ENCODE data around the gene RPL12.

Gene RPL12

DNA sequence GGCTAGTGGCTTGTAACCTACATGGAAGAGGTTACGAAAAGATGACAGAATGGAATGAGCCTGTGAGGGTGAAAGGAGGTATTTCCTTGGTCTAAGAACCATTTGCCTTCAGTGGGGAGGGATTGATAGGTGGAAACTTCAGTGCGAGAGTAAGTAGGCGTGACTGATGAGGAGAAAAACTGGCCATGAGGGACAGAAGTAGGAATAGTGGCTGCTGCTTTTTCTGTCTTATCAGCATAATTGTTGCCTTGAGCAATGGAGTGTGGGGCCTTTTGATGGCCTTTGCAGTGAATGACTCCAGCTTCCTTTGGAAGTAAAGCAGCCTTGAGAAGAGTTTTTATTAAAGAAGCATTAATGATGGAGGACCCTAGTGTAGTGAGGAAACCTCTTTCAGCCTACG is 36.1 kb downstream of the RPL12 start:
- H3K36me3 ChIP-seq (ENCODE audit: insufficient read depth, low read length), result no peaks in the 10 kb centered on the region
- no peak for TF ChIP-seq FOXP2 (optimal IDR thresholded peaks at IDR 0.05; ENCODE audit: control extremely low read depth, extremely low read length, insufficient read depth)
- no peak for TF ChIP-seq POLR2AphosphoS5 (IDR thresholded peaks at IDR 0.05; ENCODE audit: borderline replicate concordance, low read depth, low read length)
- TF ChIP-seq EZH2 (IDR thresholded peaks at IDR 0.05), result no peak
- DNase-seq (ENCODE audit: low read depth, low spot score), result no peak
- no peak overlapping the region for H3K9ac ChIP-seq (ENCODE audit: insufficient read length)
- H3K27ac ChIP-seq, result no peak overlapping the region
- H3K4me3 ChIP-seq, result no peak overlapping the region
- H3K9me3 ChIP-seq (ENCODE audit: low read depth, low read length), result no peaks in the 10 kb centered on the region

GRCh38 chr9:127411122-127411521 is 40.1 kb downstream of the RPL12 start:
- DNase-seq (ENCODE audit: low read depth, low spot score), result no peak
- Histone ChIP-seq H3K9me3 (ENCODE audit: low read depth, low read length) (no peaks in the 10 kb centered on the region), H3K27ac (no peak overlapping the region), H3K4me3 (no peak overlapping the region), H3K36me3 (ENCODE audit: insufficient read depth, low read length) (no peaks in the 10 kb centered on the region), H3K9ac (ENCODE audit: insufficient read length) (no peak overlapping the region)
- no peak for TF ChIP-seq EZH2 (IDR thresholded peaks at IDR 0.05)
- TF ChIP-seq FOXP2 (optimal IDR thresholded peaks at IDR 0.05; ENCODE audit: control extremely low read depth, extremely low read length, insufficient read depth), result no peak
- no peak for TF ChIP-seq POLR2AphosphoS5 (IDR thresholded peaks at IDR 0.05; ENCODE audit: borderline replicate concordance, low read depth, low read length)

- Histone ChIP-seq H3K9ac (ENCODE audit: insufficient read length) (no peak overlapping the region), H3K9me3 (ENCODE audit: low read depth, low read length) (no peaks in the 10 kb centered on the region), H3K27ac (no peak overlapping the region), H3K4me3 (no peak overlapping the region), H3K36me3 (ENCODE audit: insufficient read depth, low read length) (no peaks in the 10 kb centered on the region)
- DNase-seq (ENCODE audit: low read depth, low spot score), result no peak
- no peak for TF ChIP-seq FOXP2 (optimal IDR thresholded peaks at IDR 0.05; ENCODE audit: control extremely low read depth, extremely low read length, insufficient read depth)
Observed at GRCh38 chr9:127407492-127407843, 43.7 kb downstream of the RPL12 start.

DNA sequence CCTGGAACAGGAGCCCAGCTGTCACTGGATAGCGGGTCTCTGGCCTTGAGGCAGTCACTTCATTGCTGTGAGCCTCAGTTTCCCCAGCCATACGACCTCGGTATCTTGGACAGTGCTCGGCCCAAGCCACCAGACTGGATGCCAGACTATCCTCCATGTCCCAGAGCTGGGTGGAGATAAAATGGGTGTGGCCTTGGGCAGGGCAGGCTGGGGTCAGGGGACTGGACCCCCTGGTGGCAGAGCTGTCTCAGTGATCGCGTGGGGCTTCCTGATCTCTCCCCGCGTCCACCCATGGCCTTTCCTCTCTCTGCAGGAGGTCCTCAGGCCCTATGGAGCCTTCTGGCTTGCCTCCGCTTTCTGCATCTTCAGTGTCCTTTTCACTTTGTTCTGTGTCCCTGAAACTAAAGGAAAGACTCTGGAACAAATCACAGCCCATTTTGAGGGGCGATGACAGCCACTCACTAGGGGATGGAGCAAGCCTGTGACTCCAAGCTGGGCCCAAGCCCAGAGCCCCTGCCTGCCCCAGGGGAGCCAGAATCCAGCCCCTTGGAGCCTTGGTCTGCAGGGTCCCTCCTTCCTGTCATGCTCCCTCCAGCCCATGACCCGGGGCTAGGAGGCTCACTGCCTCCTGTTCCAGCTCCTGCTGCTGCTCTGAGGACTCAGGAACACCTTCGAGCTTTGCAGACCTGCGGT is 44.3 kb downstream of the RPL12 start:
- Histone ChIP-seq H3K4me3 (no peak overlapping the region), H3K27ac (no peak overlapping the region), H3K9me3 (ENCODE audit: low read depth, low read length) (no peaks in the 10 kb centered on the region), H3K36me3 (ENCODE audit: insufficient read depth, low read length) (no peaks in the 10 kb centered on the region), H3K9ac (ENCODE audit: insufficient read length) (no peak overlapping the region)
- no peak for DNase-seq (ENCODE audit: low read depth, low spot score)
- TF ChIP-seq POLR2AphosphoS5 (IDR thresholded peaks at IDR 0.05; ENCODE audit: borderline replicate concordance, low read depth, low read length) (no peak), FOXP2 (optimal IDR thresholded peaks at IDR 0.05; ENCODE audit: control extremely low read depth, extremely low read length, insufficient read depth) (no peak), EZH2 (IDR thresholded peaks at IDR 0.05) (no peak)

GRCh38 chr9:127405344-127406125 is 45.7 kb downstream of the RPL12 start:
- Histone ChIP-seq H3K27ac (no peak overlapping the region), H3K9me3 (ENCODE audit: low read depth, low read length) (no peaks in the 10 kb centered on the region), H3K9ac (ENCODE audit: insufficient read length) (no peak overlapping the region), H3K4me3 (no peak overlapping the region), H3K36me3 (ENCODE audit: insufficient read depth, low read length) (no peaks in the 10 kb centered on the region)
- DNase-seq (ENCODE audit: low read depth, low spot score), result no peak
- no peak for TF ChIP-seq FOXP2 (optimal IDR thresholded peaks at IDR 0.05; ENCODE audit: control extremely low read depth, extremely low read length, insufficient read depth)
- no peak for TF ChIP-seq EZH2 (IDR thresholded peaks at IDR 0.05)
- TF ChIP-seq POLR2AphosphoS5 (IDR thresholded peaks at IDR 0.05; ENCODE audit: borderline replicate concordance, low read depth, low read length), result no peak

DNA sequence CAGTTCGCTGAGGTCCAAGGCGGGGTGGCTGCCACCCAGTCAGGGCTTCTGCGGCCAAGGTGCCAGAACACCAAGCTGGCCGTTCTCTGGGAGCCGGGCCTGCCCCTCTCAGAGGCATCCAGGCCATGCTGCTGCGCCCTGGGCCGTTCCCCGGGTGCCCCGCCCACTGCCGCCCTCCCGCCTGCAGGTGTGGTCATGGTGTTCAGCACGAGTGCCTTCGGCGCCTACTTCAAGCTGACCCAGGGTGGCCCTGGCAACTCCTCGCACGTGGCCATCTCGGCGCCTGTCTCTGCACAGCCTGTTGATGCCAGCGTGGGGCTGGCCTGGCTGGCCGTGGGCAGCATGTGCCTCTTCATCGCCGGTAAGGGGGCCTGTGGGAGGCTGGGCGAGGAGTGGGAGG is 46.6 kb downstream of the RPL12 start:
- Histone ChIP-seq H3K9ac (ENCODE audit: insufficient read length) (no peak overlapping the region), H3K36me3 (ENCODE audit: insufficient read depth, low read length) (no peaks in the 10 kb centered on the region), H3K9me3 (ENCODE audit: low read depth, low read length) (no peaks in the 10 kb centered on the region), H3K27ac (no peak overlapping the region), H3K4me3 (no peak overlapping the region)
- DNase-seq (ENCODE audit: low read depth, low spot score), result no peak
- TF ChIP-seq EZH2 (IDR thresholded peaks at IDR 0.05) (no peak), FOXP2 (optimal IDR thresholded peaks at IDR 0.05; ENCODE audit: control extremely low read depth, extremely low read length, insufficient read depth) (no peak), POLR2AphosphoS5 (IDR thresholded peaks at IDR 0.05; ENCODE audit: borderline replicate concordance, low read depth, low read length) (no peak)

DNA sequence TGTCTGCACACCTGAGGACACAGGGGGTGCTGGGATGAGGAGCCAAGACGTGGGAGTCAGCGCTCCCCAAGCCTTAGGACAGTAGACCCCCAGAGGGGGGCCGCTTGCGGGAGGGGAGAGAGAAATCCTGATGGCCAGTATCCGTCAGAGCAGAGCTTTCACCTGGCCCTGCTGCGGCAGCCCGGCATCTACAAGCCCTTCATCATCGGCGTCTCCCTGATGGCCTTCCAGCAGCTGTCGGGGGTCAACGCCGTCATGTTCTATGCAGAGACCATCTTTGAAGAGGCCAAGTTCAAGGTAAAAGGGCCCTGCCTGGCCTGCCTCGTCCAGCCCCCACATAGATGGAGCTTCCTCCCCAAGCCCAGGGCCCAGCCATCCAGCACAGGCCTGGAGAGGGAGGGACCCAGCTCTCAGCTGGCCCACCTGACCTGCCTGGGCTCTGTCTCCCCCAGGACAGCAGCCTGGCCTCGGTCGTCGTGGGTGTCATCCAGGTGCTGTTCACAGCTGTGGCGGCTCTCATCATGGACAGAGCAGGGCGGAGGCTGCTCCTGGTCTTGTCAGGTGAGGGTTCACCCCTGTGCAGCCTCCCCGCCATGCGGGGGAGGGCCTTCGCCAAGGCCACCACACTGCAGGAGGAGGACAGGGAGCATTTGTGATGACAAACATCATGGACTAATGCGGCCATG is 47.6 kb downstream of the RPL12 start:
- H3K9ac ChIP-seq (ENCODE audit: insufficient read length), result no peak overlapping the region
- DNase-seq (ENCODE audit: low read depth, low spot score), result no peak
- TF ChIP-seq FOXP2 (optimal IDR thresholded peaks at IDR 0.05; ENCODE audit: control extremely low read depth, extremely low read length, insufficient read depth) (no peak), EZH2 (IDR thresholded peaks at IDR 0.05) (no peak), POLR2AphosphoS5 (IDR thresholded peaks at IDR 0.05; ENCODE audit: borderline replicate concordance, low read depth, low read length) (no peak)
- no peak overlapping the region for H3K4me3 ChIP-seq
- no peak overlapping the region for H3K27ac ChIP-seq
- no peaks in the 10 kb centered on the region for H3K36me3 ChIP-seq (ENCODE audit: insufficient read depth, low read length)
- no peaks in the 10 kb centered on the region for H3K9me3 ChIP-seq (ENCODE audit: low read depth, low read length)

DNA sequence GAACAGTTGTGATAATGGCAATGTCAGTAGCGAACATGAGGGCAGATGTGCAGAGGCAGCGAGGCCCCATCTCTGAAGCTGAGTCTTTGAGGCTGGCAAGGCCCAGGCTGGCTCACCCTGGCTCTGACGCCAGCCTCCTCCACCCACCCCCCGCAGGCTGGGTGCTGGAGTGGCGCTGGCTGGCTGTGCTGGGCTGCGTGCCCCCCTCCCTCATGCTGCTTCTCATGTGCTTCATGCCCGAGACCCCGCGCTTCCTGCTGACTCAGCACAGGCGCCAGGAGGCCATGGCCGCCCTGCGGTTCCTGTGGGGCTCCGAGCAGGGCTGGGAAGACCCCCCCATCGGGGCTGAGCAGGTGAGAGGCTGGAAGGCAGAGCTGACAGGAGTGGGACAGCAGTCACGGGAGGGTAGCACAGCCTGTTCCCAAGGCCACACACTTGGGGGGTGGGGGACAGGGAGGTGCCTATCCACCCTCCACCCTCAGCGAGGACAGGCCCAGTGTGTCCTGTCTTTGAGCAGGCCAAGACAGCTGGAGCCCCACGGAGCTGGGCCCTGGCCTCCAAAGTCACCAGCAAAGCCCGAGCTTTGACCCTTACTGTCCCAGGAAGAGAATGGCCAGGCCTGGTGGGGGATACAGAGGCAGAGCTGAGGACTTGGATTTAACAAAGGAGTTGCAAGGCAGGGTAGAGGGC is 48.7 kb downstream of the RPL12 start:
- no peak overlapping the region for H3K9ac ChIP-seq (ENCODE audit: insufficient read length)
- no peak overlapping the region for H3K4me3 ChIP-seq
- H3K27ac ChIP-seq, result no peak overlapping the region
- H3K9me3 ChIP-seq (ENCODE audit: low read depth, low read length), result no peaks in the 10 kb centered on the region
- TF ChIP-seq FOXP2 (optimal IDR thresholded peaks at IDR 0.05; ENCODE audit: control extremely low read depth, extremely low read length, insufficient read depth) (no peak), EZH2 (IDR thresholded peaks at IDR 0.05) (no peak), POLR2AphosphoS5 (IDR thresholded peaks at IDR 0.05; ENCODE audit: borderline replicate concordance, low read depth, low read length) (no peak)
- no peaks in the 10 kb centered on the region for H3K36me3 ChIP-seq (ENCODE audit: insufficient read depth, low read length)
- no peak for DNase-seq (ENCODE audit: low read depth, low spot score)

All from SK-N-MC (cell line).